SH-SY5Y (cell line): Measurements from ENCODE around the gene KCNK5.

Source experiments
- GATA2 ChIP-seq: IDR thresholded peaks from 2 replicates; pipeline ENCODE4 v1.6.1; 2011; ENCODE audit warnings: mild to moderate bottlenecking, low read depth, low read length
- GATA3 ChIP-seq: IDR thresholded peaks from 2 replicates; pipeline ENCODE4 v1.6.1; 2011; ENCODE audit warnings: low read depth, mild to moderate bottlenecking, low read length, moderate library complexity

DNA sequence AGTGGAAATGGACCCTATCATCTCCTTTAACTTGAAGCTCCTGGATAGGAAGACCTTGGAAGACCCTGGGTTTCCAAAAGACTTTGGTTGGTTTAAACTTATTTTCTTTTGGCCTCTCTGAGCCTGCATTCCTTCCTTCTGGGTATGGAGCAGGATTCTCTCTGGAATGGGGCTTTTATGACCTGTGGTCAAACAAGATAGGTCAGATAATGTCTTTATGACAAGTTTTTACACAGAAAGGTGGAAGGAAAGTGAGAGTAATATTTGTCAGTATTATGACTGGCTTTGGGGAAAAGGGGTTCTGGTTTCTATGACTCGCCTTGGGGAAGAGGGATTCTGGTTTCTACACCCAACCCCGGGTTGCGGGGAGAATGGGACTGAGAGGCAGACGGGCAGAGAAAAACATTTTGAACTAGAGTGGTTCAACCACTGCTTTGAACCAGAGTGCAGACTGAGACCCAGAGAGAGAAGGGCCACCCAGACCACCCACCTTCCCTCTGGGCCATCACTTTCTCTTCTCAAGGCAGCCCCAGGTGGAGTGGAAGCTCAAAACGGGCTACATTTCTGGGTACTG lies 37.6 kb upstream of the KCNK5 start:
- TF ChIP-seq GATA3 (no peak), GATA2 (no peak)
